Esophagus (tissue), 2 donors: ENCODE data around the gene LARGE1. TPM values are rescaled to one million over a fixed set of nuclear protein-coding genes. Genes with fewer than 3 reads are reported as not detected.
"Not testable (repeated sequence)": the region's sequence is repeated elsewhere in the genome, so short reads cannot be mapped to it uniquely, and the experiment has no call there.

ENCODE experiments used
- H3K27ac ChIP-seq, 2 donors: one replicate each; pipeline ENCODE4 v1.5.1; 2013; ENCODE audit warnings: low read depth in 2 of 2, mild to moderate bottlenecking in 2 of 2, inconsistent platforms in 1 of 2, low read length in 1 of 2, moderate library complexity in 1 of 2
- H3K27me3 ChIP-seq, 2 donors: one replicate each; pipeline ENCODE4 v1.6.1; 2013; ENCODE audit warnings: low read length in 2 of 2, control low read depth in 1 of 2, mild to moderate bottlenecking in 1 of 2; ENCODE audit not compliant: insufficient read depth in 2 of 2, control insufficient read depth in 1 of 2
- H3K36me3 ChIP-seq, 2 donors: one replicate each; pipeline ENCODE4 v1.6.1; 2013; ENCODE audit warnings: low read length in 1 of 2; ENCODE audit not compliant: control insufficient read depth in 2 of 2, insufficient read depth in 2 of 2
- H3K4me1 ChIP-seq, 2 donors: one replicate each; pipeline ENCODE4 v1.6.1; 2013; ENCODE audit warnings: low read length in 1 of 2; ENCODE audit not compliant: control insufficient read depth in 2 of 2, insufficient read depth in 2 of 2
- H3K4me3 ChIP-seq, 2 donors: one replicate each; pipeline ENCODE4 v1.5.1; 2013; ENCODE audit warnings: low read length in 2 of 2, mild to moderate bottlenecking in 2 of 2, low read depth in 1 of 2, moderate library complexity in 1 of 2
- H3K9me3 ChIP-seq, 2 donors: one replicate each; pipeline ENCODE4 v1.6.1; 2013; ENCODE audit warnings: mild to moderate bottlenecking in 2 of 2, low read depth in 1 of 2, low read length in 1 of 2, moderate library complexity in 1 of 2; ENCODE audit not compliant: control insufficient read depth in 2 of 2, insufficient read depth in 1 of 2
- WGBS, 2 donors: extraction: QIAGEN DNeasy Blood & Tissue Kit; methylation state at CpG; one replicate each; pipeline ENCODE4 v1.1.7; 2013; 5-methylcytosine and 5-hydroxymethylcytosine counted together
- polyA plus RNA-seq, 2 donors: library from polyadenylated mRNA; stranded (reverse); fragments of 200-250 nt; gene quantifications; one replicate each; pipeline ENCODE4 v1.2.3, GENCODE V29; 2013
- donor health status: healthy with polysubstance abuse.
- donor health status: Bipolar disorder and iron deficiency.

The LARGE1 gene
- polyA plus RNA-seq, 2 donors = 2.0 to 2.5 TPM

DNA sequence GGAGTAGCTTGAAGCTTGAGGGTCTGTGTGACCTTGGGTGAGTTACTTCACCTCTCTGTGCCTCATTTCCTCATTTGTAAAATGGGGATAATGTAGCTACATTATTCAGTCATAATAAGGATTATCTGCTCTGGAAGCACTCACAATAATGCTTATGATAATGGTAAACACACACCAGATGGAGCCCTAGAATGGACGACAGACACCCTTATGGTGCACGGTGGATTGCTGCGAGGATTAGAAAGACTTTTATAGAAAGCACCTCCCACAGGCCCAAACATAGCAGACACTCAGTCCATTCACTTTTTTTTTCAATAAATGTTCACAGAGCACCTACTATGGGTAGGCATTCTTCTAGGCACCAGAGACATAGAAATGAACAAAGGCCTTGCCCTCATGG is 53.8 kb downstream of the LARGE1 start:
- Histone ChIP-seq H3K4me1 (peaks cover 0 to 3% of the 10 kb centered on the region in 2 donors), H3K36me3 (no peaks in the 10 kb centered on the region), H3K27me3 (no peaks in the 10 kb centered on the region), H3K9me3 (no peaks in the 10 kb centered on the region), H3K4me3 (no peak overlapping the region), H3K27ac (no peak overlapping the region)
- WGBS, 2 donors = 74 to 86% methylated on average over 3 of the region's 3 CpGs

- no peaks in the 10 kb centered on the region for H3K36me3 ChIP-seq
- H3K27ac ChIP-seq = no peak overlapping the region
- WGBS, 2 donors = 91 to 97% methylated on average over 1 of the region's 1 CpG
Observed at GRCh38 chr22:33865996-33866395, 54.3 kb downstream of the LARGE1 start.

DNA sequence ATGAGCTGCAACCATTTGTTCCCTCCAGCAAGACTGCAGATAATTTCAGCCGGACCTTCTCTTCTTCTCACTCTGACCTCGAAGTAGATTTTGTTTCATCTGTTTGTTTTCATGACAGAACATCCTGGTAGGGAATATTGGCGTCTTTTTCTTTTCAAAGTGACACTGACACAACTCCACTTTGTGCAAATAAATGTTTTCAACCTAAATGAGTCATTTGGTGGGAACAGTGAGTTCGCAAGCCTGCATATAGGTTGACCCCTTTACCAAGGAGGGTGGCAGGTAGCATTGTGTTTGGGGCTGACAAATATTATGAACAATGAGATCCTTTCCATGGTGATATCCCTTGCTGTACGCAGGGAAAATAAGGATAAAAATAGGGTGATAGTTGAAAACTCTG is 55.0 kb downstream of the LARGE1 start:
- Histone ChIP-seq H3K4me1 (peaks cover 0 to 3% of the 10 kb centered on the region in 2 donors), H3K27me3 (no peaks in the 10 kb centered on the region), H3K27ac (peak overlapping the region; percentile 9 to 25), H3K36me3 (no peaks in the 10 kb centered on the region), H3K9me3 (peaks cover 0 to 2% of the 10 kb centered on the region in 2 donors), H3K4me3 (no peak overlapping the region)
- 71 to 72% methylated on average over 5 of the region's 5 CpGs for WGBS, 2 donors

More at GRCh38 chr22:33865996-33866395, 54.3 kb downstream of the LARGE1 start:
- Histone ChIP-seq H3K27me3 (no peaks in the 10 kb centered on the region), H3K4me1 (peaks cover 0 to 3% of the 10 kb centered on the region in 2 donors), H3K9me3 (no peaks in the 10 kb centered on the region), H3K4me3 (no peak overlapping the region)

DNA sequence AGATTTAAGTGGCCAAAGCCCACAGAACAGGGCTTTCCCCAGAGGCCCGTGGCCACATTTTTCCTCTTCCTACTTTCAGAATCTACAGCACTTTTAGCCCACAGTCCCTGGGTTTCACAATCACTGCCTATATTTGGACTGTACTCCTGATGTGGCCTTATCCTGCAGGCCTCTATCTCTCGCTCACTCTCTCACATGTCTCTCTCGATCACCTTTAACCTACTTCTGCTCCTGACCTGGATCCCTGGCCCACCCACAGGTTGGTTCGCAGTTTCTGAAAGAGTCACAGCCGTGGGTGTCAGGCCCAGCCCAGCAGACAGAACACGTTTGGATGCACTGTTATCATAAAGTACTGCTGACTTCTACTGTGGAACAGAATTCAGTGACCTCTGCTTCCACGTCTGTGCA is 55.5 kb downstream of the LARGE1 start:
- Histone ChIP-seq H3K4me3 (no peak overlapping the region), H3K4me1 (peaks cover 0 to 3% of the 10 kb centered on the region in 2 donors), H3K27me3 (no peaks in the 10 kb centered on the region), H3K9me3 (peaks cover 0 to 2% of the 10 kb centered on the region in 2 donors), H3K36me3 (no peaks in the 10 kb centered on the region), H3K27ac (peak overlapping the region; percentile 9 to 25)
- 72 to 77% methylated on average over 7 of the region's 7 CpGs for WGBS, 2 donors

DNA sequence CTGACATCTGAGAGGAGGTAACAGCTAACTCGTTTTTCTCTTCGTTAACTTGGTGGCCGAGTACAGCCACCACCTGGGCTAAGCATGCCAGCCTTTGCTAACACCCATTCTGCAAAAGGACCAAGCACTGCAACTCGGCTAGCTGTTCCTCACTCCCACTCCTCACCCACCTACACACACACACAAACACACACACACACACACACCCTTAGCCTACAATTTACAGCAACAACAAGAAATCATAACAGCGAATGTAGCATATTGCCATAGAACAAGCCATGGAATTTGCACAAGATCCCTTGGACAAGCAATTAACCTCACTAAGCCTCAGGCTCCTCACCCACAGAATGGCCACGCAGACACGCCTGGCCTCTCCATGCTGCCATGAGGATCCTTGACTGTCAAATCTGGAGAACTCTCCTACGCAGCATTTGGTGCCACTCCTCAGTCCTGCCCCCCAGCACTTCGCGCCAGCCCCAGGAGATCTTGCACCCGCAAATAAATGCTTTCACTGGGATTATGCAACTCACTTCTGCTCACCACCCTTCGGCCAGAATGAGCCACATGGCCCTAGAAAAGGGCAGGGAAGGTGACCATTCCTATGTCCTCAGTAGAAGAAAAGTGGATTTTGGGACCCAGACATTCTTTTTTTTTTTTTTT is 58.9 kb downstream of the LARGE1 start:
- H3K4me3 ChIP-seq = no peak overlapping the region
- H3K27ac ChIP-seq = no peak overlapping the region
- no peaks in the 10 kb centered on the region for H3K36me3 ChIP-seq
- no peaks in the 10 kb centered on the region for H3K27me3 ChIP-seq
- peaks cover 0 to 3% of the 10 kb centered on the region in 2 donors for H3K4me1 ChIP-seq
- 84 to 87% methylated on average over 12 of the region's 12 CpGs for WGBS, 2 donors
- H3K9me3 ChIP-seq = peaks cover 0 to 2% of the 10 kb centered on the region in 2 donors

DNA sequence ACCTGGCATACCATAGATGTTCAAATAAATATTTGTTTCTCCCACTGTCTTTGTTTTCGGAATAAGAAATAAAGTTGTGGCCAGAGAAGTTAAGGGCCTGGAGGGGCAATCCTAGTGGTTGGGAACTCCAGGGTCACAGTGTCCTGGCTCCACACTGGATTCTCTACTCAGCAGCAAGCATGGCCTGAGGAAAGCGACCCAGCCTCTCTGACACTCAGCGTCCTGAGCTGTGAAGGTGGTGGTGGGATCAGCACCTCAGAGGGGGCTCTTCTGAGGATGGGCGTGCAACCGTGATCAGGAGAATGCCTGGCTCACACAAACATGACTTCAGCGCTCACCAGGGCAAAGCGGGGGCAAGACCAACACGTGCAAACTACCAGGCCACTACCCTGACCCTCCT is 59.9 kb downstream of the LARGE1 start:
- H3K9me3 ChIP-seq = peaks cover 0 to 2% of the 10 kb centered on the region in 2 donors

GRCh38 chr22:33859311-33859710 is 61.0 kb downstream of the LARGE1 start:
- 93 to 94% methylated on average over 6 of the region's 6 CpGs for WGBS, 2 donors
- Histone ChIP-seq H3K27ac (no peak overlapping the region), H3K9me3 (peaks cover 0 to 2% of the 10 kb centered on the region in 2 donors), H3K4me3 (no peak overlapping the region), H3K4me1 (peaks cover 0 to 2% of the 10 kb centered on the region in 2 donors), H3K36me3 (no peaks in the 10 kb centered on the region), H3K27me3 (no peaks in the 10 kb centered on the region)

More for the DNA sequence above, 59.9 kb downstream of the LARGE1 start:
- H3K4me1 ChIP-seq = peaks cover 0 to 3% of the 10 kb centered on the region in 2 donors
- no peaks in the 10 kb centered on the region for H3K27me3 ChIP-seq
- WGBS, 2 donors = 87 to 90% methylated on average over 8 of the region's 8 CpGs
- no peak overlapping the region for H3K27ac ChIP-seq
- no peak overlapping the region for H3K4me3 ChIP-seq
- no peaks in the 10 kb centered on the region for H3K36me3 ChIP-seq

GRCh38 chr22:33858653-33859052 is 61.6 kb downstream of the LARGE1 start:
- H3K36me3 ChIP-seq, H3K27me3 ChIP-seq, H3K4me1 ChIP-seq, H3K9me3 ChIP-seq, H3K27ac ChIP-seq, H3K4me3 ChIP-seq: not testable (repeated sequence)
- whole genome bisulfite sequencing, 2 donors = 73 to 85% methylated on average over 5 of the region's 5 CpGs

GRCh38 chr22:33857767-33858166 is 62.5 kb downstream of the LARGE1 start:
- not testable (repeated sequence) for H3K36me3 ChIP-seq, H3K4me1 ChIP-seq, H3K27ac ChIP-seq, H3K9me3 ChIP-seq, H3K27me3 ChIP-seq, H3K4me3 ChIP-seq
- 97 to 98% methylated on average over 16 of the region's 16 CpGs for WGBS, 2 donors

DNA sequence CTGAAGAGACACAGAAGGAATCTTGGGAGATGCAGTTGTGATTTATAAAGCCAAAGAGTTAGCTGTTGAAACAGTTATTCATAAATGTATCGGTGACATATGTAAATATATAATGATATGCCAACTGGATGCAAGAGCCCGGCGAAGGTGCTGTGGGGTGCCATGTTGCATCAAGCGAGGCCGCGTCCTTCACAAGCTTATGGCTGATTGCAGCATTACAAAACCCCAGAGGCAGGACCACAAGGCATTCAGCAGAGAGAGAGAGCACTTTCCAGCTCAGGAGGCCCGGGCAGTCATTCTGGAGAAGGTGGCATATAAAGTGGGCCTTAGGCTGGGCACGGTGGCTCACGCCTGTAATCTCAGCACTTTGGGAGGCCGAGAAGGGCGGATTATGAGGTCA is 65.6 kb downstream of the LARGE1 start:
- H3K36me3 ChIP-seq = no peaks in the 10 kb centered on the region
- H3K9me3 ChIP-seq = no peaks in the 10 kb centered on the region
- no peak overlapping the region for H3K4me3 ChIP-seq
- 96% methylated on average over 11 of the region's 11 CpGs for WGBS, 2 donors
- H3K27me3 ChIP-seq = no peaks in the 10 kb centered on the region
- peaks cover 0 to 2% of the 10 kb centered on the region in 2 donors for H3K4me1 ChIP-seq
- no peak overlapping the region for H3K27ac ChIP-seq
